Endodermal cell (in vitro differentiated cells): ENCODE measurements around the gene PCSK6. TPM values are rescaled to one million over a fixed set of nuclear protein-coding genes. Genes with fewer than 3 reads are reported as not detected.

Source experiments
- DNase-seq: peaks from one replicate; pipeline ENCODE4 v3.0.0-alpha.2; 2017
- H3K27ac ChIP-seq: 2 replicates; pipeline ENCODE4 v1.5.1; 2013; ENCODE audit warnings: mild to moderate bottlenecking, low read depth, low read length, moderate library complexity
- H3K27me3 ChIP-seq: 2 replicates; pipeline ENCODE4 v1.6.1; 2013; ENCODE audit warnings: mild to moderate bottlenecking, low read length, moderate library complexity; ENCODE audit not compliant: insufficient read depth, control insufficient read depth, poor library complexity, severe bottlenecking
- H3K36me3 ChIP-seq: 2 replicates; pipeline ENCODE4 v1.7.0; 2013; ENCODE audit warnings: mild to moderate bottlenecking, low read length, moderate library complexity; ENCODE audit not compliant: control insufficient read depth, insufficient read depth
- H3K4me1 ChIP-seq: one replicate; pipeline ENCODE4 v1.7.0; 2013; ENCODE audit warnings: low read length; ENCODE audit not compliant: control insufficient read depth, insufficient read depth
- H3K4me3 ChIP-seq: 2 replicates; pipeline ENCODE4 v1.5.1; 2013; ENCODE audit warnings: mild to moderate bottlenecking, low read length, moderate library complexity
- H3K9ac ChIP-seq: 2 replicates; pipeline ENCODE4 v1.6.1; 2013; ENCODE audit warnings: mild to moderate bottlenecking, low read length, moderate library complexity; ENCODE audit not compliant: poor library complexity, severe bottlenecking; ENCODE audit errors: extremely low read depth
- H3K9me3 ChIP-seq: 2 replicates; pipeline ENCODE4 v1.6.1; 2013; ENCODE audit warnings: mild to moderate bottlenecking, low read length, moderate library complexity; ENCODE audit not compliant: control insufficient read depth
- H3K27ac Mint-ChIP-seq: 2 replicates; pipeline ENCODE4 v1.8.0; 2020; ENCODE audit warnings: mixed read lengths
- H3K27me3 Mint-ChIP-seq: 2 replicates; pipeline ENCODE4 v1.8.0; 2021; ENCODE audit warnings: mild to moderate bottlenecking, mixed read lengths; ENCODE audit not compliant: insufficient read depth
- H3K36me3 Mint-ChIP-seq: 2 replicates; pipeline ENCODE4 v1.8.0; 2020; ENCODE audit warnings: low read depth, mixed read lengths
- H3K4me1 Mint-ChIP-seq: 2 replicates; pipeline ENCODE4 v1.8.0; 2020; ENCODE audit warnings: mixed read lengths
- H3K4me3 Mint-ChIP-seq: 2 replicates; pipeline ENCODE4 v1.8.0; 2020; ENCODE audit warnings: mild to moderate bottlenecking, moderate library complexity, mixed read lengths
- H3K9me3 Mint-ChIP-seq: 2 replicates; pipeline ENCODE4 v1.8.0; 2020; ENCODE audit warnings: mild to moderate bottlenecking, mixed read lengths
- CTCF ChIP-seq: fragments of 200-600 bp; sonication (generic); conservative IDR thresholded peaks from 2 replicates; pipeline ENCODE4 v1.5.0; 2021; ENCODE audit warnings: antibody characterized with exemption, mild to moderate bottlenecking
- WGBS, 2 experiments: methylation state at CpG; one replicate each; pipeline versions ENCODE4 v1.1.5 to v1.1.7; 2013; ENCODE audit warnings: missing lambda C conversion rate in 2 of 2, mixed read lengths in 1 of 2; ENCODE audit not compliant: insufficient coverage in 1 of 2, insufficient read length in 1 of 2; 5-methylcytosine and 5-hydroxymethylcytosine counted together
- total RNA-seq, 2 donors: library from RNA; stranded (reverse); fragmentation: NEBNext Ultra II Directional in 1 of 2; extraction: Animal tissue kit (Norgen Biotek cat#: 25700) in 1 of 2; gene quantifications; 2 replicates in 1 of 2; 3 replicates in 1 of 2; pipeline ENCODE4 v1.2.1, GENCODE V29; 2021

Gene PCSK6
- total RNA-seq, 2 donors from 2014 or later: 6.6 to 9.8 TPM

GRCh38 chr15:101255051-101255395, 234.5 kb downstream of the PCSK6 start:
- peak; percentile 4 for DNase-seq
- Histone ChIP-seq H3K27ac (no peak overlapping the region), H3K9me3 (no peaks in the 10 kb centered on the region), H3K4me1 (no peaks in the 10 kb centered on the region), H3K27me3 (no peaks in the 10 kb centered on the region), H3K4me3 (no peak overlapping the region), H3K9ac (no peak overlapping the region), H3K36me3 (no peaks in the 10 kb centered on the region)
- H3K27ac Mint-ChIP-seq: no peak overlapping the region
- H3K4me1 Mint-ChIP-seq: peaks cover 13% of the 10 kb centered on the region
- no peak for TF ChIP-seq CTCF
- H3K4me3 Mint-ChIP-seq: no peak overlapping the region
- H3K36me3 Mint-ChIP-seq: no peaks in the 10 kb centered on the region
- 91 to 95% methylated on average over 5 of the region's 5 CpGs for WGBS, 2 experiments
- H3K9me3 Mint-ChIP-seq: no peaks in the 10 kb centered on the region
- no peaks in the 10 kb centered on the region for H3K27me3 Mint-ChIP-seq

GRCh38 chr15:101254157-101255050, 235.1 kb downstream of the PCSK6 start:
- TF ChIP-seq CTCF: peak; percentile 56
- no peaks in the 10 kb centered on the region for H3K9me3 Mint-ChIP-seq
- 85 to 98% methylated on average over 7 to 11 of the region's 11 CpGs for WGBS, 2 experiments
- no peaks in the 10 kb centered on the region for H3K9me3 ChIP-seq
- no peaks in the 10 kb centered on the region for H3K4me1 ChIP-seq
- no peaks in the 10 kb centered on the region for H3K27me3 Mint-ChIP-seq
- H3K36me3 Mint-ChIP-seq: no peaks in the 10 kb centered on the region
- no peak overlapping the region for H3K27ac ChIP-seq
- H3K4me3 Mint-ChIP-seq: no peak overlapping the region
- DNase-seq: peak; percentile 54
- H3K4me3 ChIP-seq: no peak overlapping the region
- no peak overlapping the region for H3K27ac Mint-ChIP-seq
- no peaks in the 10 kb centered on the region for H3K27me3 ChIP-seq
- H3K4me1 Mint-ChIP-seq: peaks cover 17% of the 10 kb centered on the region
- no peak overlapping the region for H3K9ac ChIP-seq
- H3K36me3 ChIP-seq: no peaks in the 10 kb centered on the region

Other genes starting within 250 kb of the PCSK6 start
- gene CHSY1, start 237.7 kb downstream of the PCSK6 start, total RNA-seq: 10 to 100 TPM; 33.3 to 39.9 TPM
- 10 to 100 TPM; 56.1 to 60.5 TPM for gene SELENOS, start 212.2 kb downstream of the PCSK6 start, total RNA-seq
- gene SNRPA1, start 194.5 kb downstream of the PCSK6 start, total RNA-seq: 100 to 1,000 TPM; 111 to 140 TPM
- 10 to 100 TPM; 33.4 to 34.0 TPM for gene TM2D3, start 162.7 kb upstream of the PCSK6 start, total RNA-seq
- gene TARS3, start 234.8 kb upstream of the PCSK6 start, total RNA-seq: 10 to 100 TPM; 11.7 to 13.6 TPM